ENCODE results near the gene UBE2D1.

GRCh38 chr10:58415757-58416156 is 81.0 kb downstream of the UBE2D1 start:
- TF ChIP-seq CTCF (IDR thresholded peaks at IDR 0.05; ENCODE audit: low read depth, low read length, poor library complexity, severe bottlenecking), result no peak
- TF ChIP-seq EZH2phosphoT487 (IDR thresholded peaks at IDR 0.05; ENCODE audit: borderline replicate concordance, low read length), result no peak
